RPMI8226 (cell line): Measurements from ENCODE around the gene PRKCQ.
"Not testable (repeated sequence)": the region's sequence is repeated elsewhere in the genome, so short reads cannot be mapped to it uniquely, and the experiment has no call there.

ENCODE experiments used
- DNase-seq: peaks from one replicate; pipeline ENCODE4 v3.0.0-alpha.2; 2015

PRKCQ gene

GRCh38 chr10:6487920-6488319 lies 92.2 kb downstream of the PRKCQ start:
- no peak for DNase-seq

DNA sequence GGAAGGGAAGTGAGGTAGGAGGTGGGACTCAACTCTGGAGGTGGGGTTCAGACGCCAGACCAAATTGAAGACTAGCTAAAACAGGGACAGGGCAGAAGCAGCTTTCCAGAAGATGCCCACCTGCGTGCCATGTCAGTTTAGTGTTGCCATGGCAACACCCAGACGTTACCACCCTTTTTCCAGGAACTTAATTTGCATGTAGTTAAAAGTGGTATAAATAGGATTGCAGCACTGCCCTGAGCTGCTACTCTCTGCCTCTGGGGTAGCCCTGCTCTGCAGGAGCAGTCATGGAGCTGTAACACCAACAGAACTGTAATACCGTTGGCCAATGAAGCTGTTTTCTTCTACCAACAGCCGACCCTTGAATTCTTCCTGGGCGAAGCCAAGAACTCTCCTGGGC lies 93.8 kb downstream of the PRKCQ start:
- DNase-seq: no peak

- DNase-seq: no peak
Measured at GRCh38 chr10:6482737-6483357, 97.2 kb downstream of the PRKCQ start.

- DNase-seq: no peak
Measured at GRCh38 chr10:6478722-6479121, 101.4 kb downstream of the PRKCQ start.

GRCh38 chr10:6476989-6477388 lies 103.1 kb downstream of the PRKCQ start:
- DNase-seq: no peak

- DNase-seq: no peak
Measured at GRCh38 chr10:6474871-6475270, 105.2 kb downstream of the PRKCQ start.

GRCh38 chr10:6473901-6474370 lies 106.1 kb downstream of the PRKCQ start:
- peak; percentile 48 for DNase-seq

GRCh38 chr10:6473430-6473829 lies 106.6 kb downstream of the PRKCQ start:
- no peak for DNase-seq

DNA sequence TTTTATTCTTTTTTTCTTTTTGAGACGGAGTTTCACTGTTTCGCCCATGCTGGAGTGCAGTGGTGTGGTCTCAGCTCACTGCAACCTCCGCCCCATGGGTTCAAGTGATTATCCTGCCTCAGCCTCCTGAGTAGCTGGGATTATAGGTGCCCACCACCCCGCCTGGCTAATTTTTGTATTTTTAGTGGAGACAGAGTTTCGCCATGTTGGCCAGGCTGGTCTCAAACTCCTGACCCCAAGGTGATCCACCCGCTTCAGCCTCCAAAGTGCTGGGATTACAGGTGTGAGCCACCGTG lies 107.4 kb downstream of the PRKCQ start:
- DNase-seq: not testable (repeated sequence)

GRCh38 chr10:6470894-6471618 lies 109.0 kb downstream of the PRKCQ start:
- no peak for DNase-seq

DNA sequence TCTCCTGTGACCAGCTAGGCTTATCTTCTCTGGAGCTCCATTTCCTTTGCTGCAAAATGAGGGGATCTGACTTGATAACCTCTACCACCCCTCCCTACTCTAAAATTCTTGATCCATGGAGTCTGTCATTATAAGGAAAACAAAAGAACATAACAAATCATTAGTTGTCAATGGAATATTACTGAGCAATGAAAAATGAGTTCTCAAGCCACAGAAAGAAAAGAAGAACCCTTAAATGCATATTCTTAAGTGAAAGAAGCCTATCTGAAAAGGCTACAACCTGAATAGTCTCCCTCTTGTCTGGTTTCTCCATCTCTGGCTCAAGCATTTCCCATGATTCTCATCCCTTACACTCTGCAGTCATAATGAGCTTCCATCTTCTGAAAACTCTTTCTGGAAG lies 110.4 kb downstream of the PRKCQ start:
- no peak for DNase-seq

DNA sequence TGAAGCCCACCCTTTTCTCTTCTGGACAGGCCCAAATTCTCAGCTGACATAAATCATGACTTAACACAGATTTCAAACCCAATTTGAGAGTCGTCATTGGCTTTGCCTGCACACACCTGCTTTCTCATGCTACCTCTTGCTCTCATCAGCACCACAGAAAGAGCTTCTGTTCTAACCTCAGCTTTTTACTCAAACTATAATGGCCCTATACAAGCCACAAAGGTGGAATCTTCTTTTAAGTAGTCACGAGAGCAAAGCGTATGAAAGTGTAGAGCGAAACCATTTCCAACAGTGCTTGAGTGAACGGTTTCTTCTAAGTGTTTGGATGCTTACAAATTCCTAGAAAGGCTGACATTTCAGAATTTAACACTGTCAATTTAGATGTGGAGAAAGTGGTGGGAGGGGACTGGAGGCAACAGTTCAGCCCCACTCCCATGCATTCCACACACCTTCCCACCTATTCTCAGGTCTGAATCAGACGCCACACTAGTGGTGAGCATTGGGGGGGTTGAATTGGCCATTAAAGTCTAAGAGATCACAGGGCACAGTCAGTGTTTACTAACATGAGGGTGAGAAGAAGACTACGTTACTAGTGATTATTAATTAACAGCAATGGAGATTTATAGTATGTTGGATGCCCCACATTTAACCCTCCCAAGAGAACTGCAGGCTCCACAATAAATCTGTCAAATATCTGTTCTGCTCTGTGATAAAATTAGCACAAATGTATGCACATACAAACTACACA lies 114.0 kb downstream of the PRKCQ start:
- no peak for DNase-seq

- DNase-seq: no peak
Measured at GRCh38 chr10:6465437-6465836, 114.6 kb downstream of the PRKCQ start.

DNA sequence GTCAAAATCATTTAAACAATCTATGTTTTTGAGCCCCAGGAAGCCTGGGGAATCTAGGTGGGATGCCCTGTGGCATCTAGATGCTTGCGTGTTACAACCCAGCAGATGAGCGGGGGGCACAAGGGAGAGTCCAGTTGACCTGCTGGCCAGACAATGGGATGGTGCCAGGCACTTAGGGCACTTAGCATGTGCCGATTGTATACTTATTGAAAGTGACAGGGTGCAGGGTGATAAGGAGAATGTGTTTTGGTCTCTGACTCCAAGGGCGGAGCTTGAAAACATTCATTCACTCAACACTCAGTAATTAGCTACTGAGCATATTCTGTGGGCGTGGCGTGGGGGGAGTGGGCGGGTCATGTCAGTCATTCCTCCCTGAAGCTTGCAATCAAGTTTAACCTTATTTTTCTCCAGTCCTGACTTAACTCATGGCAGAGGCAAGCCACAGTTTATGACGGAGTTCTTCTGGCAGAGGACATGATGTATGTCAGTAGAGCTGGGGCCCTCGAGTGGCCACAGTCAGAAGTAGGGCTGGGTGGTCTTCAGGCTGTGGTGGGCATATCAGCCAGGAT lies 115.1 kb downstream of the PRKCQ start:
- no peak for DNase-seq

- no peak for DNase-seq
Measured at GRCh38 chr10:6463366-6463765, 116.7 kb downstream of the PRKCQ start.

DNA sequence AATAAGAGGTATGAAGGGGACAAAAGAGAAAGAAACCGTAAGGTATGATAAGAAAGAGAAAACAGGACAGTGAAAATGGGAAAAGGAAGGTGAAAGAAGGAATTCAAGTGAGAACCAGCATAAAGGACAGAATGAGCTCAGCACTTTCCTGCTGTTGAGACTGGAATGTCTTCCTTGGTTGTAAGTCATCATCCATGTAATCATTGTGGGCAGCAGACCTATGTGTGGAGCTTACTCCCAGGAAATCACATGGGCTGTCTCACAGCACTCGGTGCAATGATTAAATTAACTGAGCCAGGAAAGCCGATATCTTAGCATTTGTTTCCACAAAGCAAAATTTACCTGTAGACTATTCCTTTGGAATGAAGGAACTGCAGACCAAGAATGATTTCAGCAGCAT lies 118.1 kb downstream of the PRKCQ start:
- no peak for DNase-seq

DNA sequence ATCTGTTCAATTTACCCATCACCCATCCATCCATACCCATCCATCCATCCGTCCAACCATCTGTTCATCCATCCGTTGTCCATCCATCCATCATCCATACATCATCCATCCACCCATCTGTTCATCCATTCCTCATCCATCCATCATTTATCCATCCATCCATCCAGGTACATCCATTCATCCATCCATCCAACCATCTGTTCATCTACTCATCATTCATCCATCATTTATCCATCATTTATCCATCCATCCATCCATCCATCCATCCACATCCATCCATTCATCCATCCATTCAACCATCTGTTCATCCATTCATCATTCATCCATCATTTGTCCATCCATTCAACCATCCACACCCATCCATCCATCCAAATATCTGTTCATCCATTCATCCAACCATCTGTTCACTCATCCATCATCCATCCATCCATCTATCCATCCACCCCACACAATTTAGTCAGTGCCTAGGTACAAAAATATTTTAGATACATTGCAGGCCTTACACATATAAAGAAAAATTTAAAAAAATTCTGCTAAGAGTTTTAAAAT lies 119.1 kb downstream of the PRKCQ start:
- DNase-seq: no peak

DNA sequence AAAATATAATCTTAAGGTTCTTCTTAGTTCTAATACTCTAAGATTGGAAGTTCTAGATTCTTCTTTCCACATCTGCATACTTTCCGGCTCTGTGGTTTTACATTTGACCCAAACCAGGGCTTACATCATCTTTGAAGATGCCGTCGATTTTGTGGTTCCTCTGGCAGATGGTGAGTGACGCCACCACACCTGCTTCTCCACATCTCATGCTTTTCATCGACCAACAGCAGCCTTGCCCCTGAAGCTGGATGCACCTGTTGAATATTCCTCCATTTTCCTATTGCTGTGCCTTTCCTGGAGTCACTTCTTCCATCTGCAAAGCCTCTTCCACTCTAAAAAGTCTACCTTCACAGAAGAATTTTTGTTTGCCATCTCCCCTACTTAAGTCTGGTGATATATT lies 121.3 kb downstream of the PRKCQ start:
- no peak for DNase-seq

DNA sequence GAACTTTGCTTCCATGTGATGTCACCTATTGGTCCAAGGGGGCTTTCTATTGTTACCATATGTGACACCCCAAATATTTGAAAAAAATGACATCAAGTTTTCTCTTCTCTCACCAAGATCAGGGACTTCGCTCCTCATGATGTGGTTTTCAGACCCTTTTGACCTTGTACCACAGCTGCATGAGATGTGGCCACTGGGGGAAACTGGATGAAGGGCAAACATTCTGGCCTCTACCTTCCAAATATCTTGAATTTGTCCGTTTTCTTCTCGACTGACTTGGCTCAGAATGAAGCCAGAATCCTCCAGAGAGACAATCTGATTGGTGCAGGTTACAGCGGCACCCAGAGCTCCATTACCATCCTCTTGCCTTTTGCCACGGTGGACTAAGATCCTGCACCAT lies 122.7 kb downstream of the PRKCQ start:
- DNase-seq: no peak

- no peak for DNase-seq
Measured at GRCh38 chr10:6456067-6456466, 124.0 kb downstream of the PRKCQ start.

GRCh38 chr10:6455592-6455991 lies 124.5 kb downstream of the PRKCQ start:
- no peak for DNase-seq

DNA sequence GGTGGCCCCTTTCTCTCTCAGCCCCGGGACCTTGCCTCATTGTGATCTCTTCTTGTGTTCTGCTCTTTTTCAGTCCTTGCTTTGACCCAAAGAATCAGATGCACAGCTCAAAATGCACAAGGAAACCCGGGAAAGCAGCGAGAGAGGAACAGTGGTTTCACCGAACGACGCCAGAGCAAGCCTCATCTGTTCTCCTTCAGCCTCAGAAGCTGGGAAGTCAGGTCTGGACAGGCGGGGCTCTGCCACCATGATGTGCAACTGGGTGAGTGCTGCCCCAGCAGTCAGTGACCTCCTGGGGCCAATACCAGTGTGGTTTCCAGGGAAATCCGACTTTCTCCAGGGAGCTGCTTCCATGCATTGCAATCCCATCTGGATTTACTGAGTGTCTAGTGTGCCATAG lies 133.4 kb downstream of the PRKCQ start:
- DNase-seq: no peak

GRCh38 chr10:6445671-6446316 lies 134.3 kb downstream of the PRKCQ start:
- peak; percentile 51 for DNase-seq
